ENCODE results near the gene MYMK.

The MYMK gene

DNA sequence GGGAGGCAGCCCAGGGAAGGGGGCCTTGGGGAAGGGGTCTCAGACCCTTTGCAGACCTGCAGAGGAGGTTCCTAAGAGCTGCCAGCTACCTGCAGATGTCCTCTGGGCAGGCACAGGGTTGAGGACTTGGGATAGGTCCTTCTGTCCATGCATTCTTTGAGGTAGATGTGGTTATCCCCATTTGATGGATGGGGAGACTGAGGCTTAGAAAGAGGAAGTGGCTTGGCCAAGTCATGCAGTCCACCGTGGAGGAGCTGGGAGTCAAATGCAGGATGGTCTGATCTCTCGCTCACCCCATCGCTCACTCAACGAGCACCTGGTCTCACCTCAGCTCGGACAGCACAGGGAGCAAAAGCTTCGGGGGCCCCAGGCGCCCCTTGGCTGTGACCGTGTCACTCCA, 30.0 kb upstream of the MYMK start:
- Histone ChIP-seq H3K9me3 (replicated peaks; ENCODE audit: low read length) (no peaks in the 10 kb centered on the region), H3K36me3 (ENCODE audit: insufficient read depth, low read length) (no peaks in the 10 kb centered on the region), H3K4me2 (ENCODE audit: low read length) (no peak overlapping the region), H3K4me1 (ENCODE audit: control insufficient read depth, insufficient read depth, low read length) (peaks cover 14% of the 10 kb centered on the region), H3K27me3 (ENCODE audit: control insufficient read depth, insufficient read depth, low read length) (peaks cover 29% of the 10 kb centered on the region), H3K4me3 (ENCODE audit: low read length) (no peak overlapping the region), H3K9ac (ENCODE audit: low read depth, low read length) (no peak overlapping the region)

DNA sequence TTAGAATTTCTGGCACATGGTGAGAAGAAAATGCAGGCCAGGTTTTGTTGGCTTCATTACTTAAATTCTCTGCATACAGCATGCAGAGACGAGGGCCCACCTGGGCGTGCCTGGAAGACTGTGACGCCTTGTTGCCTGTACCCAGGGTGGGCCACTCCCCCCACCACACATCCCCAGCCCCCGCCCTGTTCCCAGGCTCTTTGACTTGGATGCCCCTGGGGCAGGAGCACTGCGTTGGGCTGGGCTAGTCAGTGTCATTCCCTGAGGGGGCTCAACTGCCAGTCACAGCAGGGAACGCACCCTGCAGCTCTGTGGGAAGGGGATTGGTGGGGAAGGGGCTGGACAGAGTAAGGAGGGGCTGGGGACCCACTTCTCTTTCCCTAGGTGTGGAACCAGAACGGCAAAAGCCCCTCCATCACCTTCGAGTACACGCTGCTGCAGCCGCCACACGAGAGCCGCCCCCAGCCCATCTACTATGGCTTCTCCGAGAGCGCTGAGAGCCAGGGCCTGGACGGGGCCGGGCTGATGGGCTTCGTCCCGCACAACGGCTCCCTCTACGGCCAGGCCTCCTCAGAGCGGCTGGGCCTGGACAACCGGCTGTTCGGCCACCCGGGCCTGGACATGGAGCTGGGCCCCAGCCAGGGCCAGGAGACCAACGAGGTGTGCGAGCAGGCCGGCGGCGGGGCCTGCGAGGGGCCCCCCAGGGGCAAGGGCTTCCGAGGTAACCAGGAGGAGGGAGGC, 29.4 kb upstream of the MYMK start:
- no peak overlapping the region for H3K4me2 ChIP-seq (ENCODE audit: low read length)
- no peaks in the 10 kb centered on the region for H3K36me3 ChIP-seq (ENCODE audit: insufficient read depth, low read length)
- peaks cover 14% of the 10 kb centered on the region for H3K4me1 ChIP-seq (ENCODE audit: control insufficient read depth, insufficient read depth, low read length)
- no peaks in the 10 kb centered on the region for H3K9me3 ChIP-seq (replicated peaks; ENCODE audit: low read length)
- peaks cover 29% of the 10 kb centered on the region for H3K27me3 ChIP-seq (ENCODE audit: control insufficient read depth, insufficient read depth, low read length)
- H3K9ac ChIP-seq (ENCODE audit: low read depth, low read length), result no peak overlapping the region
- H3K4me3 ChIP-seq (ENCODE audit: low read length), result no peak overlapping the region

DNA sequence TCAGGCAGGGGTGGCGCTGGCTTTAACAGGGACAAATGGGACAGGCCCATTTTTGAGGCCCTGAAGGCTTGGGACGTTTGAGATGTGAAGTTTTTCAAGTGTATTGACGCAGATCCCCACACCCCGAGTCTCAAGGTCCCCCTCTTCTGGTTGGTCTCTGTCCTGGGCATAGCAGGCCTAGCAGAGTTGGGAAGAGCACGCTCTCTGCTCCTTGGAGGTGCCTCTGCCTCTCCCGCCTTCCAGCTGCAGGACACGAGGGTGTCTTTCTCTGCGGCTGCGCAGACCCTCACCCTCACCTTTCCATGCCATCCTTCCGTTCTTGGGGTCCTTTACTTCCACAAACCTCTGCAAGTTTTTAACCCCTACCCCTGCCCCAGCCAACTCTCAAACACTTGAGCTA, 28.4 kb upstream of the MYMK start:
- peaks cover 4% of the 10 kb centered on the region for H3K4me1 ChIP-seq (ENCODE audit: control insufficient read depth, insufficient read depth, low read length)
- no peaks in the 10 kb centered on the region for H3K36me3 ChIP-seq (ENCODE audit: insufficient read depth, low read length)
- H3K27me3 ChIP-seq (ENCODE audit: control insufficient read depth, insufficient read depth, low read length), result peaks cover 29% of the 10 kb centered on the region

DNA sequence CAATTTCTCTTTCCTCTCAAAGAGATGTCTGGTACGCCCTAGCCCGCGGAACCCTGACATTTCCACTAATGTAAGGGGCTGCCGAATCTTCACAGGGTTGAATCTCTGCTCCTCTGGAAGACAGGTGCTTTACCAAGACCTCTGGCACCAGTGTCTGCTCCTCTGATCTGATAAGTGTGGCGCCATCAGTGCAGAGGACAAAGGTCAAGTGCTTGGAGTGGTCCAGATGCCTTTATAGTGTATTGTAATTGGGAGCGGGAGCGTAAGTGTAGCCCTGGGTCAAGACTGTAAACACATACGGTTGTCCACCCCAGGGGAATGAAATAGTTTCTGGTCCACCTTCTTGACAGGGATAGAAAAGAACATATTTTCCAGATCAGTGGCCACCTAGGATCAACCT, 27.5 kb upstream of the MYMK start:
- Histone ChIP-seq H3K4me3 (ENCODE audit: low read length) (no peak overlapping the region), H3K27me3 (ENCODE audit: control insufficient read depth, insufficient read depth, low read length) (peaks cover 32% of the 10 kb centered on the region), H3K4me2 (ENCODE audit: low read length) (no peak overlapping the region), H3K4me1 (ENCODE audit: control insufficient read depth, insufficient read depth, low read length) (no peaks in the 10 kb centered on the region), H3K9ac (ENCODE audit: low read depth, low read length) (no peak overlapping the region), H3K36me3 (ENCODE audit: insufficient read depth, low read length) (no peaks in the 10 kb centered on the region), H3K9me3 (replicated peaks; ENCODE audit: low read length) (no peaks in the 10 kb centered on the region)

More for the DNA sequence above, 28.4 kb upstream of the MYMK start:
- Histone ChIP-seq H3K4me2 (ENCODE audit: low read length) (no peak overlapping the region), H3K9me3 (replicated peaks; ENCODE audit: low read length) (no peaks in the 10 kb centered on the region), H3K4me3 (ENCODE audit: low read length) (no peak overlapping the region), H3K9ac (ENCODE audit: low read depth, low read length) (no peak overlapping the region)

DNA sequence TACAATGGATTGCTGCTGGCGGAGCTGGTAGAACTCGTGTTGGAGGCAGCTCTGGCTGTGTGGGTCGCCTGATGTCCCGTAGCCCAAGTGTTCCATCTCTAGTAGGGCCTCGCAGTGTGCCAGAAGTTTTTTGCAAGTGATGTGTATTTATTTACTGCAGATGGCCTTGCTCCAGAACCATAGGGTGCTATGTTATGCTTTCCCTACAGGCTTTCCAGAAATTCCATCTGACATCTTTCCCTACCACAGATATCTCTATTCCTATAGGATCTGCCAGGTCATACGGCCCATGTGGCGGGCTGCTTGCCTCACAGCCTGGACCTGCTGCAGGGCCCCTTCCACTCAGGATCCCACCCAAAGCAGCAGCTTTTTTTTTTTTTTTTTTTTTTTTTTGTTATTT, 26.7 kb upstream of the MYMK start:
- Histone ChIP-seq H3K27me3 (ENCODE audit: control insufficient read depth, insufficient read depth, low read length) (peaks cover 32% of the 10 kb centered on the region), H3K9ac (ENCODE audit: low read depth, low read length) (no peak overlapping the region)

DNA sequence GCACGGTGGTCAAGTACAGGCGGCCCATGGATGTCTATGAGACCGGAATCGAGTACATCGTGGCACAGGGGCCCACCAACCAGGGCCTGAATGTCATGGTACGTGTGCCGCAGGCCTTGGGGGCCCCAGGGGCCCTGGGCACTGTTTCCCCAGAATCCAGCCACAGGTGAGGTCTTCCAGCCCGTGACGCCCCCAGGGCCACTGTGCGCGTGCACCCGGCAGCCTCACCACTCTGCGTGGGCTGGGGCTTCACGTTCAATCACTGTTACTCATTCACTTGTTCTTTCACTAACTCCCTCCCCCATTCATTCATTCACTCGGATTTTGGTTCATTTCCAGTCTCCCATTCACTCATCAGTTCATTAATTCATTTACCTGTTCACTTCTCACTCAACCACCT, 22.4 kb upstream of the MYMK start:
- Histone ChIP-seq H3K4me1 (ENCODE audit: control insufficient read depth, insufficient read depth, low read length) (no peaks in the 10 kb centered on the region), H3K9ac (ENCODE audit: low read depth, low read length) (no peak overlapping the region), H3K36me3 (ENCODE audit: insufficient read depth, low read length) (no peaks in the 10 kb centered on the region), H3K9me3 (replicated peaks; ENCODE audit: low read length) (no peaks in the 10 kb centered on the region), H3K27me3 (ENCODE audit: control insufficient read depth, insufficient read depth, low read length) (peaks cover 45% of the 10 kb centered on the region), H3K4me3 (ENCODE audit: low read length) (no peak overlapping the region), H3K4me2 (ENCODE audit: low read length) (no peak overlapping the region)

More for the DNA sequence above, 26.7 kb upstream of the MYMK start:
- Histone ChIP-seq H3K9me3 (replicated peaks; ENCODE audit: low read length) (no peaks in the 10 kb centered on the region), H3K36me3 (ENCODE audit: insufficient read depth, low read length) (no peaks in the 10 kb centered on the region), H3K4me2 (ENCODE audit: low read length) (no peak overlapping the region), H3K4me1 (ENCODE audit: control insufficient read depth, insufficient read depth, low read length) (no peaks in the 10 kb centered on the region), H3K4me3 (ENCODE audit: low read length) (no peak overlapping the region)

DNA sequence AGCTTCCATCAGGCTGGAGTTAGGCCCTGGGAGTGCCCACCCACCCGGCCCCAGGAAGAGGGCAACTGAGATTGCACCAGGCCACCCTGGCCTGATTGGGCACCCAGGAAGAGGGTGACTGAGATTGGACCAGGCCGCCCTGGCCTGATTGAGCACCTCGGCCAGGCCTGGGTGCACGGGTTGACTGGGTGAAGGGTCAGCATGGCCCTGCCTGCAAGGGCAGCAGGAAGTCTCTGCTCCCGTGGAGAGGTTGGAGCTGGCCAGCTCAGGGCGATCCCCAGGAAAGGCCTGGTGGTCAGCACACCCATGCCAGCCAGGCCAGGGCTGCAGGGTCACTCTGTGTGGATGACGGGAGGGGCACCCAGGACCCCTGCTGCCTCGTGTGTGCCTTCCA, 21.5 kb upstream of the MYMK start:
- Histone ChIP-seq H3K4me2 (ENCODE audit: low read length) (no peak overlapping the region), H3K9me3 (replicated peaks; ENCODE audit: low read length) (no peaks in the 10 kb centered on the region), H3K4me1 (ENCODE audit: control insufficient read depth, insufficient read depth, low read length) (no peaks in the 10 kb centered on the region), H3K27me3 (ENCODE audit: control insufficient read depth, insufficient read depth, low read length) (peaks cover 49% of the 10 kb centered on the region), H3K9ac (ENCODE audit: low read depth, low read length) (no peak overlapping the region), H3K4me3 (ENCODE audit: low read length) (no peak overlapping the region), H3K36me3 (ENCODE audit: insufficient read depth, low read length) (no peaks in the 10 kb centered on the region)

DNA sequence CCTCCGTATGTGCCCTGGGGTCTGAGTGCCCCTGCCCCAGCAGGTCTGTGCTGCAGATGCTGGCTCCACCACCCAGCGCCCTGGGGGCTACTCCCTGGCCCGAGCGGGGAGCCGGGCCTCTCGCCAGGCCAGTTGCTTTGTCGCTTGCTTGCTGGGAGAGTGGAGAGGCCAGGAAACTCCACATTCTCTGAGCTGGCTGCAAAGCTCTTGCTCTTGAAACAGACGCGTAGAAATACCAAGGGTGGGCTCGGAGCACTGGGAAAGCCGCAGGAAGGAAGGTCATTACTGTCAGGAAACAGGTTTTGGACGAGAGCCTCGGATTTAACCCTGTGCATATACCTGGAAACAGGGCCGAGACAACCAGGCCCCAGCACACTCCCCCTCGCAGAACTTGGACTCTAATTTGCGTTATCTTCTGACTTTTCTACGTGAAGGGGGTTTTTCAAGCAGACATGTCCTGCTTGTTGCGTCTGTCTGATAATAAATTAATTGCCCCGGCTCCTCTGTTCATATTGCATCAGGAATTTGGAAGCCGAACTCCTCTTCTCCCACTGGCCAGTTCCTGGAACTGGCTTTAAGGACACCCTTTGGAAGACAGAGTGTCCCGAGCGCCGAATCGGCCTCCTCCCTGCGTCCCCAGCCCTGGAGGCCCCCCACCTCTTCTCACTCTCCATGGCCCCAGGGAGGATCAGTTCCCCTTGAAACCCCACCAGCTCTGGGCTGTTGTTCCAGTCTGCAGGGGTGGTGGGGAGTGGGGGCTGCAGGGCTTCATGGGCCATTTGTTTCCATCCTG, 20.9 kb upstream of the MYMK start:
- H3K4me1 ChIP-seq (ENCODE audit: control insufficient read depth, insufficient read depth, low read length), result no peaks in the 10 kb centered on the region
- no peaks in the 10 kb centered on the region for H3K9me3 ChIP-seq (replicated peaks; ENCODE audit: low read length)
- peaks cover 43% of the 10 kb centered on the region for H3K27me3 ChIP-seq (ENCODE audit: control insufficient read depth, insufficient read depth, low read length)
- no peak overlapping the region for H3K4me3 ChIP-seq (ENCODE audit: low read length)
- no peaks in the 10 kb centered on the region for H3K36me3 ChIP-seq (ENCODE audit: insufficient read depth, low read length)
- no peak overlapping the region for H3K9ac ChIP-seq (ENCODE audit: low read depth, low read length)
- no peak overlapping the region for H3K4me2 ChIP-seq (ENCODE audit: low read length)

DNA sequence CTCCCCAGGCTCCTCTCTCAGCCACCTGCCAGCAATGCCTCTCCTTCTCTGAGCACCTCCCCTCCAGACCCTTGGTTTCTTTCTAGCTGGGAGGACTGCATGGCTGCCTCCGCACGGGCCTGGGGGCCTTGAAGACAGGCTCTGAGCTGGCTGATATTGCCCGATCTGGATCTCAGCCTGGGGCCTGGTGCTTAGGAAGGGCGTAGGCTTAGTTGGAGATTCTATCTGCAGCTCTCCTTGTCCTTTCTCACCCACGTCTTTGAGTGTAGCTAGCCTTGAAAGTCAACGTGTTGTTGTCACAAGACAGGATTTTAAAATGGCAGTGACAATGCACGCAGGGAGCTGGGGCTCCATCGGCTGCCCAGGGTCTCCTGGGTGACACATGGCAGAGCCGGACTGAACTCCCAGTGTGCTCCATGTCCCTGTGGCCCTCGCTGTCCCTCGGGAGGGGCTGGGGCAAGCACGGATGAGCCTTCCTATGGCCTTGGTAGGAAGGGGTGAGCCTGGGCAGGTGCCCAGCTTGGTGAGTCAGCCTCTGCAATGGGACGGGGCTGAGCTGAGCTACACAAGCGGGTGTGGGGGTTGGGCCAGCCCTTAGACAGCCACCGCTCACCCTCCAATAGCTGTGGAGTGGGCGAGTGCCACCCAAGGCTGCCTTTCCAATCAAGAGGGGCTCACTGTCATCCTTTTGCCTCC, 19.2 kb upstream of the MYMK start:
- H3K4me2 ChIP-seq (ENCODE audit: low read length), result no peak overlapping the region
- H3K4me1 ChIP-seq (ENCODE audit: control insufficient read depth, insufficient read depth, low read length), result no peaks in the 10 kb centered on the region
- H3K27me3 ChIP-seq (ENCODE audit: control insufficient read depth, insufficient read depth, low read length), result peaks cover 44% of the 10 kb centered on the region
- no peaks in the 10 kb centered on the region for H3K9me3 ChIP-seq (replicated peaks; ENCODE audit: low read length)
- H3K36me3 ChIP-seq (ENCODE audit: insufficient read depth, low read length), result no peaks in the 10 kb centered on the region
- no peak overlapping the region for H3K4me3 ChIP-seq (ENCODE audit: low read length)
- H3K9ac ChIP-seq (ENCODE audit: low read depth, low read length), result no peak overlapping the region

DNA sequence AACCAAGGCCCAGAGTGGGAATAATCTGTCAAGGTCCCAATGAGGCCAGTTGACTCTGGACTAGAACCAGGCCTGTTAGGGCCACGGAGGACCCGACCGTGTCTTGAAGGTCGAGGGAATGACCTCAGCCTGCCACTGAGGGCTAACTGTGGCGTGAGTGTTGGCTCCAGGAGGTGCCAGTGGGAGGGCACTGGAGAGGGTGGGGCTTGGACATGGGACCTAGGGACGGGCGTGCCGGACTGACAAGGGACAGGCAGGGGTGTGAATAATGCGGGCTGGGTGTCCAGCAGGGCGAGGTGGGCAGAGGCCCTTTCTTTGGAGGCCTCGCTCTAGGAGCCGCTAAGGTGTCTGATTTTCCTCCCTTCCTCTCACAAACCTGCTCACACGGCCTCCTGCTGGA, 17.2 kb upstream of the MYMK start:
- Histone ChIP-seq H3K4me1 (ENCODE audit: control insufficient read depth, insufficient read depth, low read length) (no peaks in the 10 kb centered on the region), H3K27me3 (ENCODE audit: control insufficient read depth, insufficient read depth, low read length) (peaks cover 58% of the 10 kb centered on the region), H3K9me3 (replicated peaks; ENCODE audit: low read length) (no peaks in the 10 kb centered on the region), H3K9ac (ENCODE audit: low read depth, low read length) (no peak overlapping the region), H3K36me3 (ENCODE audit: insufficient read depth, low read length) (no peaks in the 10 kb centered on the region), H3K4me3 (ENCODE audit: low read length) (no peak overlapping the region), H3K4me2 (ENCODE audit: low read length) (no peak overlapping the region)

DNA sequence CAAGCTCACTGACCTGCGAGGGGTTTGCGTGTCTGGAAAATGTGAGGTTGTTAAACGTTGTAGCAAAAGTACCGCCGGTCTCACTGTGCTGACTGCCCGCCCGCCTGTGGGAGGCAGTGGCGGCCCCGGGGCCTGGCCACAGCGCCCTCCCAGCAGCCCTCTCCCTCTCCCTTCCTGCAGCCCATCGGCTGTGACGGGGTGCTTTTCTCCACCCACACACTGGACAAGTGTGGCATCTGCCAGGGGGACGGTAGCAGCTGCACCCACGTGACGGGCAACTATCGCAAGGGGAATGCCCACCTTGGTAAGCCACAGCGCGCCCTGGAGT, 15.9 kb upstream of the MYMK start:
- H3K27me3 ChIP-seq (ENCODE audit: control insufficient read depth, insufficient read depth, low read length), result peaks cover 70% of the 10 kb centered on the region
- no peak overlapping the region for H3K4me2 ChIP-seq (ENCODE audit: low read length)
- no peaks in the 10 kb centered on the region for H3K4me1 ChIP-seq (ENCODE audit: control insufficient read depth, insufficient read depth, low read length)
- H3K4me3 ChIP-seq (ENCODE audit: low read length), result no peak overlapping the region
- H3K9ac ChIP-seq (ENCODE audit: low read depth, low read length), result no peak overlapping the region
- H3K9me3 ChIP-seq (replicated peaks; ENCODE audit: low read length), result no peaks in the 10 kb centered on the region
- no peaks in the 10 kb centered on the region for H3K36me3 ChIP-seq (ENCODE audit: insufficient read depth, low read length)

Data from skeletal muscle satellite cell (primary cell).